PFSK-1 (cell line): ENCODE data around the gene TTF2.
A peak's percentile ranks its signal among the peaks of the same experiment; 100 is the strongest.

Experiments used
- FOXP2 ChIP-seq: optimal IDR thresholded peaks from 2 replicates; pipeline ENCODE3; 2011; ENCODE audit warnings: borderline replicate concordance, control low read depth, inconsistent platforms; ENCODE audit not compliant: insufficient read depth; ENCODE audit errors: extremely low read length, extremely low read depth
- POLR2AphosphoS5 ChIP-seq: IDR thresholded peaks from 2 replicates; pipeline ENCODE4 v1.6.1; 2012; ENCODE audit warnings: low read depth, mild to moderate bottlenecking, control low read depth, low read length, moderate library complexity
- REST ChIP-seq, 2 experiments: IDR thresholded peaks; 2 replicates each; pipeline versions ENCODE4 v1.6.1 to v1.8.0; 2011 to 2012; ENCODE audit warnings: low read depth in 2 of 2, low read length in 2 of 2, control low read depth in 1 of 2, inconsistent platforms in 1 of 2, mild to moderate bottlenecking in 1 of 2, moderate library complexity in 1 of 2; ENCODE audit not compliant: insufficient read depth in 1 of 2
- SIN3A ChIP-seq: IDR thresholded peaks from 2 replicates; pipeline ENCODE4 v1.6.1; 2012; ENCODE audit warnings: mild to moderate bottlenecking, low read length, moderate library complexity, borderline replicate concordance; ENCODE audit not compliant: insufficient read depth
- TAF1 ChIP-seq: IDR thresholded peaks from 2 replicates; pipeline ENCODE4 v1.6.1; 2012; ENCODE audit warnings: low read length, control low read depth, borderline replicate concordance; ENCODE audit not compliant: insufficient read depth

- TF ChIP-seq POLR2AphosphoS5 (peak; percentile 51), REST (IDR thresholded peaks at IDR 0.05; ENCODE audit: insufficient read depth in 1 of 2, low read depth in 2 of 2, low read length in 2 of 2) (0 out of 4 replicates have a peak, but pooled peaks of 1 of the 2 experiments have one; percentile 34), TAF1 (peak; percentile 62), SIN3A (peak; percentile 84; the same call in 1 of the 2 replicates), FOXP2 (no peak)
Measured at GRCh38 chr1:117059678-117060440, at the start of gene TTF2.
